Esophagus squamous epithelium (tissue), 4 donors: Measurements from ENCODE around the gene HCFC2.

Source experiments
- CTCF ChIP-seq, 6 experiments: fragments of 450-650 bp in 4 of 6; fragments of 200-600 bp in 2 of 6; sonication (generic) in 2 of 6; IDR thresholded peaks; one replicate each; pipeline ENCODE4 v1.5.1; 2016 to 2019; ENCODE audit warnings: antibody characterized with exemption in 6 of 6, mild to moderate bottlenecking in 4 of 6, moderate library complexity in 4 of 6
- POLR2A ChIP-seq, 4 donors: fragments of 450-650 bp; IDR thresholded peaks; one replicate each; pipeline ENCODE4 v1.6.1; 2017; ENCODE audit warnings: antibody characterized with exemption in 4 of 4, mild to moderate bottlenecking in 4 of 4, moderate library complexity in 3 of 4

- TF ChIP-seq CTCF (IDR thresholded peaks at IDR 0.05) = no peak
- TF ChIP-seq POLR2A (IDR thresholded peaks at IDR 0.05) = no peak
These were observed 14.7 kb downstream of the HCFC2 start for GRCh38 chr12:104079024-104079423.
